Activated T-helper 1 cell treated with anti-CD3 and anti-CD28 coated beads, Interleukin-12 subunit alpha, Interleukin-12 subunit beta, Interleukin-2, Interleukin-4 antibody, amounts not matched to agents 30 ng/mL and 10 ng/mL and 1 ng/mL, durations not matched to agents 14 hours and 24 hours and 36 hours (primary cell): ENCODE data around the gene LCNL1. TPM values are rescaled to one million over a fixed set of nuclear protein-coding genes. Genes with fewer than 3 reads are reported as not detected.

Experiments used
- DNase-seq: peaks from one replicate; pipeline ENCODE4 v3.0.0; 2021; ENCODE audit warnings: low spot score
- H3K27ac Mint-ChIP-seq: one replicate; pipeline ENCODE4 v1.8.0; 2021; ENCODE audit warnings: mild to moderate bottlenecking, mixed read lengths
- H3K27me3 Mint-ChIP-seq: one replicate; pipeline ENCODE4 v1.8.0; 2022; ENCODE audit warnings: mild to moderate bottlenecking, moderate library complexity, mixed read lengths; ENCODE audit not compliant: insufficient read depth
- H3K36me3 Mint-ChIP-seq: one replicate; pipeline ENCODE4 v1.8.0; 2021; ENCODE audit warnings: low read depth, mixed read lengths
- H3K4me1 Mint-ChIP-seq: one replicate; pipeline ENCODE4 v1.8.0; 2021; ENCODE audit warnings: low read depth, mixed read lengths
- H3K4me3 Mint-ChIP-seq: one replicate; pipeline ENCODE4 v1.8.0; 2021; ENCODE audit warnings: mild to moderate bottlenecking, moderate library complexity, mixed read lengths
- H3K9me3 Mint-ChIP-seq: one replicate; pipeline ENCODE4 v1.8.0; 2021; ENCODE audit warnings: mixed read lengths
- intact Hi-C: fragments of 100-400 bp; cut with micrococcal nuclease; formaldehyde crosslinking; loops from one replicate; pipeline ENCODE4 v1.15.1; 2024
- total RNA-seq: library from RNA; stranded (reverse); gene quantifications from 2 replicates; pipeline ENCODE4 v1.2.3, GENCODE V29; 2022

LCNL1 gene
- total RNA-seq, 1 donor from 2014 or later, result not detected

DNA sequence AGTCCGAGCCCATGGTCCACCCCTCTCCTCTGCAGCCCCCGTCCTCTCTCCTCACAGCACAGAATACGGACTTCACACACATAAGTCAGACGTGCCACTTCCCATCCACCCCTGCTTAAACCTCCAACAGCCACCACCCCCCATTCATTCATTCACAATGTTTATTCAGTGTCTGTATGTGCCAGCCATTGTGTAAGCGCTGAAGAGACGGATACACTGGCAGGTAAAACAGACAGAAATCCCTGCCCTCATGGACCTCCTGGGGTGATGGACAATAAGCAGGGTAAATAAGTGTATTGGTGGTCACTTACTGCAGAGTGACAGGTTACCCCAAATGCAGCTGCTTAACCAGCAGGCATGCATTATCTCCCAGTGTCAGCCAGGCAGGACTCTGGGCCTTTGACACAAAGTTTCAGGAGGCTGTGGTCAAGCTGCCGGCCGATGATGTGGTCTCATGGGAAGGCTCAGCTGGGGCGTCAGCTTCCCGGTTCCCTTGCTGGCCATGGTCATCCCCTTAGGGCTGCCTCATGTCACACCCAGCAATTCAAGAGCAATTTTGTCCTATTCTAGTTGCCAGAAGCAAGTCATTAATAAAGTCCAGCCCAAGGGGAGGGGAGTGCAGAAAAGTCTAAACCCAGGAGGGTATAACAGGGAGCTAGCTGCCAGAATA, 7.6 kb downstream of the LCNL1 start:
- Mint-ChIP-seq H3K9me3 (no peaks in the 10 kb centered on the region), H3K27ac (peak overlapping the region; percentile 57), H3K4me1 (peaks cover 20% of the 10 kb centered on the region), H3K4me3 (peak overlapping the region; percentile 42), H3K36me3 (no peaks in the 10 kb centered on the region), H3K27me3 (peaks cover 34% of the 10 kb centered on the region)
- intact Hi-C loops, result loop anchor here (5.0 kb wide), 1 partner anchor 88 kb away; no protein-coding TSS in a partner anchor
- DNase-seq, result no peak

DNA sequence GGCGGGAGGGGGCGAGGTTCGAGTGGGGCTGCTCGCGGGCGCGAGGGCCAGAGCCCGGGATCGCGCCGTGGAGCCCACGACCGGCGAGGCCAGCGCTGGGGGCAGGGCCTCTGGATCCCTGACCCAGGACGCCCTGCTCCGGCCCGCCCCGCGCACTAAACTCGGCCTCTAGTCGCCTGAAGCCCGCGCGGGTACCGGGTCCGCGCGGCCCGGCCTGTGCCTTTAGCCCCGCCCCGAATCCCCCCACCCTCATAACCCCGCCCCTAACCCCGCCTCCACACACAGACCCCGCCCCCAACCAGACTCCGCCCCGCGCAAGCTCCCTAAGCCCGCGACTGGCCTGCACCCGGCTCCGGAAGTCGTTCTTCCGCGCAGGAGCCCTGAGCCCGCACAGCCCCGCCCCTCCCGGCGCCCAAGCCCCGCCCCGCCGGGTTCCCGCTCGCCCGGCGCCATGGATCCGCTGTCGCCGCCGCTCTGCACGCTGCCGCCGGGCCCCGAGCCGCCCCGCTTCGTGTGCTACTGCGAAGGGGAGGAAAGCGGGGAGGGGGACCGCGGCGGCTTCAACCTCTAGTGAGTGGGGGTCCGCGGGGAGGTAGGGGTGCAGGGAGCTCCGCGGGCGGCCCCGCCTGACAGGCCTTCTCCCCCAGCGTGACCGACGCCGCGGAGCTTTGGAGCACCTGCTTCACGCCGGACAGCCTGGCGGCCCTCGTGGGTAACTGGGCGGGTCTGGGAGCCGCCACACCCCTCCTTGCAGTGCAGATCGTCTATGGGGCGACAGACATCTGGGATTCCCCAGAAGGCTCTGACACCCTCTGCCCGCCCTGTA, 9.4 kb downstream of the LCNL1 start, which contains the start of gene PAXX:
PAXX (plus strand) TSS at position 430 of the 826 bp plus-strand sequence; CDS start at position 452, 22 bp downstream.
- H3K27me3 Mint-ChIP-seq, result peaks cover 26% of the 10 kb centered on the region
- H3K9me3 Mint-ChIP-seq, result no peaks in the 10 kb centered on the region
- DNase-seq, result peak; percentile 93
- no peaks in the 10 kb centered on the region for H3K36me3 Mint-ChIP-seq
- peaks cover 24% of the 10 kb centered on the region for H3K4me1 Mint-ChIP-seq
- peak within 1 kb of the TSS; percentile 87 for H3K4me3 Mint-ChIP-seq
- H3K27ac Mint-ChIP-seq, result peak within 1 kb of the TSS; percentile 84
- intact Hi-C loops, result loop anchor here (1.0 to 5.0 kb wide), 13 partner anchors 14 to 467 kb away; partner anchors contain the start of genes AJM1, FBXW5, NSMF and RABL6

DNA sequence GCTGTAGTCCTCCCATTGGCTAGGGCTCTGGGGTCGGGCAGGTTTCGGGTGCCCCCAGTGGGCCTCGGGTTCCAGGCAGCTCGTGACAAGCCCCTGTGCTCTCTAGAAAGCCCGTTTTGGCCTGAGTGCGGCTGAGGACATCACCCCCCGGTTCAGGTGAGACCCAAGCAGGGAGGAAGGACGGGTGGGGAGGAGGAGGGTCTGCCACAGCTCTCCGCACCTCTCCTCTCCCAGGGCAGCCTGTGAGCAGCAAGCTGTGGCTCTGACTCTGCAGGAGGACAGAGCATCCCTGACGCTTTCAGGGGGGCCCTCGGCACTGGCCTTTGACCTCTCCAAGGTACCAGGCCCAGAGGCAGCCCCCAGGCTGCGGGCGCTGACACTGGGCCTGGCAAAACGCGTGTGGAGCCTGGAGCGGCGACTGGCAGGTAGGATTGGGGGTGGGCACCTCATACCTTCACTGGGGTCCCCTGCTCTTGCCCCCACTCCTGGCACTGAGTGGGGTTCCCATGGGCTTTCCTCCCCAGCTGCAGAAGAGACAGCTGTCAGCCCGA, 10.1 kb downstream of the LCNL1 start:
- H3K9me3 Mint-ChIP-seq, result no peaks in the 10 kb centered on the region
- H3K27ac Mint-ChIP-seq, result peak overlapping the region; percentile 83
- peaks cover 30% of the 10 kb centered on the region for H3K4me1 Mint-ChIP-seq
- peaks cover 24% of the 10 kb centered on the region for H3K27me3 Mint-ChIP-seq
- H3K36me3 Mint-ChIP-seq, result no peaks in the 10 kb centered on the region
- no peak for DNase-seq
- intact Hi-C loops, result loop anchor here (1.0 to 5.0 kb wide), 13 partner anchors 15 to 466 kb away; partner anchors contain the start of genes AJM1, FBXW5, NSMF and RABL6
- peak overlapping the region; percentile 87 for H3K4me3 Mint-ChIP-seq

DNA sequence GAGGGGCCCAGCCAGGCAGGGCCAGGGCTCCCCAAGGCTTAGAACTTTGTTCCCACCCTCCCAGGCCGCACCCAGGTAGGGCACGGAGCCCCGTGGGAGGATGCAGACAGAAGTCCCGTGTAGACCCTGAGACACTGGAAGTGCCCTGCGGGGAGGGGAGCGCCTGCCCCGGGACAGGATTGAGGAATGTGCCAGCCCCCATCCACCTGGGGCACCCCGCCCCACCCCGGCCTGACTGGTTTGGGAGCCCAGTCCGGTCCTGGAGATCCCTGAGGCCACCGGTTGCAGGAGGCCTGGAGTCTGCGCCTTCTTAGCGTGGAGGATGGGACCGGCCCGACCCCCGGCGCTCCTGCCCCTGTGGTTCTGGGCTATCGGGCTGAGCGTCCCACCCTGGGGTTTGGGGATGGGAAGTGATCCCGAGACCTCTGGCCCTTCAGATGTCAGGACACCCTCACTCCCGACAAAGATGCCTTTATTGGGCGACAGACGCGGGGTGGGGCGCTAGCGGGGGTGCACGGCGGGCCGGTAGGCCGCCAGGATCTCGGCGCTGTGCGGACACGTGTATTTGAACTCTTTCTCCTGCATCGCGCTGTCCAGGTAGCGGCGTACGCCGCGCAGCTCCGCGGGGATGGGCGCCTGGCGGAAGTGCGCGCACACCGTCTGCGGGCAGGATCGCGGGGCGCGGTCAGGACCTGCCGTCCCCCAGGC, 11.5 kb downstream of the LCNL1 start:
- intact Hi-C loops, result loop anchor here (5.0 kb wide), 1 partner anchor 92 kb away; no protein-coding TSS in a partner anchor
- no peak overlapping the region for H3K27ac Mint-ChIP-seq
- peak overlapping the region; percentile 87 for H3K4me3 Mint-ChIP-seq
- DNase-seq, result no peak
- H3K4me1 Mint-ChIP-seq, result peaks cover 35% of the 10 kb centered on the region
- H3K9me3 Mint-ChIP-seq, result no peaks in the 10 kb centered on the region
- H3K27me3 Mint-ChIP-seq, result peaks cover 22% of the 10 kb centered on the region
- no peaks in the 10 kb centered on the region for H3K36me3 Mint-ChIP-seq

DNA sequence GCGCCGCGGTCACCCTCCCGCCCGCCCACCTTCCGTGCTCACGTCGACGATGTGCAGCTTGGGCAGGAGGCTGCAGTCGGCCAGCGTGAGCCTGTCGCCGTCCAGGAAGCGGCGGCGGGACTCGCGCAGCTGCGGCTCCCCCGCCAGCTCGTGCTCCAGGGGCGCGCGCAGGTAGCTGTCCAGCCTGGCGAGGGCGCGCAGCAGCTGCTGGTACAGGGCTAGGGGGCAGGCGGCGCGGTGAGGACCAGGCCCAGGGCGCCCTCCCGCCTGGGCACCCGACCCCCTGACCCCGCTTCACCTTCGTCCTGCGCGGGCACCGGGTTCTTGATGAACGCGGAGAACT, 12.1 kb downstream of the LCNL1 start:
- no peak overlapping the region for H3K4me3 Mint-ChIP-seq
- no peaks in the 10 kb centered on the region for H3K9me3 Mint-ChIP-seq
- peaks cover 36% of the 10 kb centered on the region for H3K4me1 Mint-ChIP-seq
- H3K27me3 Mint-ChIP-seq, result peaks cover 17% of the 10 kb centered on the region
- no peak for DNase-seq
- intact Hi-C loops, result loop anchor here (5.0 kb wide), 1 partner anchor 93 kb away; no protein-coding TSS in a partner anchor
- no peak overlapping the region for H3K27ac Mint-ChIP-seq
- H3K36me3 Mint-ChIP-seq, result no peaks in the 10 kb centered on the region

DNA sequence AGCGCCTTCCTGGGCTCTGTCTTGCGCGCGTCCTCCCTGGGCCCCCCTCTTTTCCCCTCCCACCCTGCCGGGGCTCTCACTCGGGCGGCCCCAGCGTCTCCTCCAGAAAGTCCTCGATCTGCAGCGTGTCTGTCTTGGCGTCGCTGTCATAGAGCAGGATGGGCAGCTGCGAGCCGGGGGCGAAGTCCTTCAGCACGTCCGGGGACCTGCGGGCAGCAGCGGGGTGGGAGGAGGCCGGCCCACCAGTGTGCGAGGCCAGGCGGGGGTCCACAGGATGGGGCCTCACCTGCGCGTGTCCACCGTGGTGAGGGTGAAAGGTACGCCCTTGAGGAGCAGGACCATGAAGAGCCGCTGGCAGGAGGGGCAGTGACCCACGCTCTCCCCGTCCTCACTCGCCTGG, 12.6 kb downstream of the LCNL1 start:
- DNase-seq, result no peak
- peaks cover 13% of the 10 kb centered on the region for H3K27me3 Mint-ChIP-seq
- H3K36me3 Mint-ChIP-seq, result no peaks in the 10 kb centered on the region
- no peaks in the 10 kb centered on the region for H3K9me3 Mint-ChIP-seq
- no peak overlapping the region for H3K27ac Mint-ChIP-seq
- H3K4me1 Mint-ChIP-seq, result peaks cover 41% of the 10 kb centered on the region
- H3K4me3 Mint-ChIP-seq, result no peak overlapping the region
- intact Hi-C loops, result no loop called here

DNA sequence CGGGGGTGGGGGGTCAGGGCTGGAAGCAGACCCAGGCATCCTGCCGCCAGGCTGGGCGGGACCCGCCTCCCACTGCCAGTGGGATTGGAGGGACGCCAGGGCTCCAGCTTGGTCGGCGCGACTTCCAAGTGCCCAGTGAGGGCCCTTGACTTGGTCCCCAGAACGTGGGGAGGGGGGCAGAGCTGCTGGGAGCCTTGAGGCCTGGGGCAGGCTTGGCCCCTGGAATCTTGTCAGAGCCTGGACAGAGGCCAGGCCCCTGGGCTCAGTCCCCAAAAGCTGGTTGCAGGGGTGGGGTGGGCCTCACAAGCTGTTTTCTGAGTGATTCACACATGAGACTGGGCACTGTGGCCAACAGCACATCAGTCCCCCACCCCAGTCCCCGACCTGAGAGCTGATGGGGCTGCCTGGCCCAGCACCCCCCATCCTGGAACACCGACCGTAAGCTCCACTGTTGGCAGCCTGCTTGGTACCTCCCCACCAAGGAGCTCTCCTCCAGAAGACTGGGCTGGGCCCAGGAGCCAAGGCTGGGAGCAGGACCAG, 13.0 kb downstream of the LCNL1 start:
- Mint-ChIP-seq H3K36me3 (no peaks in the 10 kb centered on the region), H3K27me3 (peaks cover 11% of the 10 kb centered on the region)

DNA sequence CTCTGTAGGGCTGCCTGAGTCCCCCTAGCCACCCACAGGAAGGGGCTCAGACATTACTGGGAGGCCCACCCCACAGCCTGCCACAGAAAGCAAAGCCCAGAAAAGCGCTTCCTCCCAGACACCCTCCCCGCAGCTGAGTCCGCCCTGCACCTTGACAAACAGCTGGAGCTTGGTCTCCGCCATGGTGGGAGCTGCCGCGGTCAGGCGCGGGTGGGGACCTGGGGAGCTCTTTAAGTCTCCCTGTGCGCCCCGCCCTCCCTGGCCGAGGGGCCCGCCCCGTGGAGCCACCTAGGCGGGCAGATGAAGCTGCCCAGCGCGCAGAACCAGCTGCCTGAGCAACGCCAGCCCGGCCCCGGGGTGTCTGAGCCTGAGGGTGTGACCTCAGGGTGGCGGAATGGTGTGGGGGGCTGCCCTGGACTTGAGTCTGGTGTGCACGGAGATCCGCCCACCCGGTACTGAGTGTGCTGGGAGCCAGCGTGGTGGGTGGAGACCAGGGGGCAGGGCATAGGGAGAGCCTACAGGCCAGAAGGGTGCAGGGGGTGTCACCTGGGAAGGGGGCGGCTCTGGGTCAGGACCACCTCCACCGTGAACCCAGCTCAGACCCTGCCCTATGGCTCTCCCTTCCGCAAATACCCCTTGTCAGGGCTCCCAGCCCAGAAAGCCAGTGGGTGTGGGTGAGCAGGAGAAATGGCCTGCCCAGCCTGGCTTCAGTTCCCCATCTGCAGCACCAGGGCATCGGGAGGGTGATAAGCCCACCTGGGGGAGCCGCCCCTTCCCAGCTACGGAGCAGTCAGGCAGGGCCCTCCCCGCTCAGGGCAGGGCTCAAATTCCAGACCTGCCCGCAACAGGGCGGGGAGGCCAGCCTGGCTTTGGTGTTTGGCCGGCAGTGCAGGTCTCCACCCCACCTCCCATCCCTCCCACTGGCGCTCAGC, 13.8 kb downstream of the LCNL1 start, which contains the start of gene CLIC3:
CLIC3 (minus strand) TSS at position 208 of the 932 bp plus-strand sequence; CDS start at position 183, 25 bp downstream.
- Mint-ChIP-seq H3K4me3 (peak within 1 kb of the TSS; percentile 30), H3K4me1 (peaks cover 34% of the 10 kb centered on the region), H3K9me3 (no peaks in the 10 kb centered on the region), H3K27me3 (peaks cover 10% of the 10 kb centered on the region), H3K36me3 (no peaks in the 10 kb centered on the region), H3K27ac (peak within 1 kb of the TSS; percentile 52)
- DNase-seq, result peak; percentile 20
- intact Hi-C loops, result no loop called here

More for the DNA sequence above, 13.0 kb downstream of the LCNL1 start:
- Mint-ChIP-seq H3K4me3 (peak overlapping the region; percentile 30), H3K9me3 (no peaks in the 10 kb centered on the region), H3K27ac (no peak overlapping the region), H3K4me1 (peaks cover 42% of the 10 kb centered on the region)
- no peak for DNase-seq
- intact Hi-C loops, result no loop called here

DNA sequence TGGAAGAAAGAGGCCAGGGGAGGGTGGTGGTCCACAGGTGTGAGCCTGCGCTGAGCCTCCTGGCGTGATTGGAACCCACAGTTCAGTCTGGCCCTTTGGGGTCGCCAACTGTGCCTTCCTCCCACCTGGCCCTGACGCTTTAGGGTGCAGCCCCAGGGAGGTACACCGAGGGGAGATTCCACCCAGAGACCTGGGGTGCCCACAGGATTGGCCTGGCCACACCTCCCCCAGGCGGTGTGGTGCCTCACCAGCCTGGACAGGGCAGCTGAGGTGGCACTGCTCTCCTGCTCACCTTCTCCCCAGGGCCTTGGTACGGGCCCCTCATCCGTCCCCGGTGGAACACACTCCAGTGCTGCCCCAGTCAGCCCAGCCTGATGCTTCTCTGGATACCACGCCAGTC, 14.6 kb downstream of the LCNL1 start:
- Mint-ChIP-seq H3K4me1 (peaks cover 34% of the 10 kb centered on the region), H3K4me3 (peak overlapping the region; percentile 55), H3K9me3 (no peaks in the 10 kb centered on the region), H3K27me3 (peaks cover 10% of the 10 kb centered on the region), H3K36me3 (no peaks in the 10 kb centered on the region), H3K27ac (peak overlapping the region; percentile 85)
- no peak for DNase-seq
- intact Hi-C loops, result no loop called here

DNA sequence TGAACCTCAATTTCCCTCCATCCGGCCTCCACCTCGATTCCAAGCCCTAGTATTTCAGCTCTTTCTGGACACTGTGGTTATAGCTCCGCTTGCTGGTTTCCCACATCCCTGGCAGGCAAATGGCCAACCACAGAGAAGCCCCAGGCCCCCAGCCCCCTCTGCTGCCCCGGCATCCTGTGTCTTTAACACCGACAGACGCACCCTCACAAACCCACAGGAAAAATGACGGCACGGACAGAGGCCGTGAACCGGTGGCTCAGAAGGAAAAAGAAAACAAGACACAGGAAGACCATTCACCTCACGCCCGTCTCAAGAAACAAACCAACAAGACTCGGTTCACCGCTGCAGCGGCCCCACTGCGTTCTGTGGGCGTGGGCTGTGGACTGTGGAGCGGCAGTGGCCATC, 15.0 kb downstream of the LCNL1 start:
- intact Hi-C loops, result no loop called here
- H3K27ac Mint-ChIP-seq, result peak overlapping the region; percentile 85
- H3K36me3 Mint-ChIP-seq, result no peaks in the 10 kb centered on the region
- peaks cover 10% of the 10 kb centered on the region for H3K27me3 Mint-ChIP-seq
- H3K4me1 Mint-ChIP-seq, result peaks cover 34% of the 10 kb centered on the region
- no peaks in the 10 kb centered on the region for H3K9me3 Mint-ChIP-seq
- peak; percentile 28 for DNase-seq
- peak overlapping the region; percentile 55 for H3K4me3 Mint-ChIP-seq

DNA sequence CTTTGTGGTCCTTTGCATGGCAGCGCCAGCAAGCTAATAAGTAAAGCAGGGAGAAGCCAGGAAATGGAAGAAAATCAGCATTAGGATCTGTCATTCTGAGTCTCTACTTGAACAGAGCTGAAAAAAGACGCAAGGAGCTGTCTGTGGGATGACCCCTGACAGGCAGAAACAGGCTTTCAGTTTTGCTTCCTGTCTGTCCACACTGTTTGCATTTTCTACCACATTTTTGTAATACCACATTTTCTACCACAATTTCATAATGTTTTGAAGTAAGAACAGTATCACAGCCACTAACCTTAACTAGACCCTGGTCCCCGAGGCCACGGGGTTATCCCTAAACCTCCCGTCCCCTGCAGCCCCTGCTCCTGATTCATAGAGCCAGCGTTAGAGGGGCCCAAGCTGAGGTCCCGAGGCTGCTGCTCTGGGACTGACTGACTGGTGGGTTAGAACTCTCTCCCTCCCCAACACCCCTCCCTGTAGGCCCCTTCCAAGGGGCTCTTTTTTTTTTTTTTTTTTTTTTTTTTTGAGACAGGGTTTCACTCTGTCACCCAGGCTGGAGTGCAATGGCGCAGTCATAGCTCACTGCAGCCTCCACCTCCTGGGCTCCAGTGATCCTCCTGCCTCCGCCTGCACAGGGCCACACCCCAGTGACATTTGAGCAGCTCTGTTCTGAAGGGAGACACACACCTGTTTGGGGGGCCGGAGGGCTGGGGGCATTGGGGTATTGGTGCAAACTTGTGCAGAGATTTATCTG, 17.6 kb downstream of the LCNL1 start:
- Mint-ChIP-seq H3K9me3 (no peaks in the 10 kb centered on the region), H3K4me1 (peaks cover 26% of the 10 kb centered on the region), H3K27ac (peak overlapping the region; percentile 72), H3K36me3 (no peaks in the 10 kb centered on the region), H3K4me3 (peak overlapping the region; percentile 32), H3K27me3 (peaks cover 13% of the 10 kb centered on the region)
- intact Hi-C loops, result loop anchor here (1.0 to 2.0 kb wide), 3 partner anchors 34 to 210 kb away; partner anchors contain the start of gene TMEM141
- peak; percentile 22 for DNase-seq
